Omental fat pad (tissue), 4 donors: ENCODE measurements around the gene RNF17. TPM values are rescaled to one million over a fixed set of nuclear protein-coding genes. Genes with fewer than 3 reads are reported as not detected.

Source experiments
- ATAC-seq: fragments of 150-250 bp; one replicate; pipeline ENCODE4 v1.9.1; 2016; ENCODE audit warnings: mild to moderate bottlenecking, moderate library complexity; ENCODE audit not compliant: low FRiP score
- DNase-seq: peaks from one replicate; pipeline ENCODE4 v3.0.0-alpha.2; 2019; ENCODE audit warnings: low spot score
- total RNA-seq, 4 donors: library from RNA; depleted of rRNA; stranded (reverse); fragments of >200 nt; gene quantifications; one replicate each; pipeline ENCODE4 v1.1.0, GENCODE V29; 2016
- TF ChIP-seq, protein P1 (sequence below), 3 donors: fragments of 450-650 bp; IDR thresholded peaks; one replicate each; pipeline ENCODE4 v1.5.1; 2016 to 2017; ENCODE audit warnings: antibody characterized with exemption in 3 of 3, mild to moderate bottlenecking in 3 of 3, moderate library complexity in 2 of 3

The RNF17 gene
- total RNA-seq, 4 donors from 2014 or later, result 0.28 to 0.32 TPM; not detected in 2

GRCh38 chr13:24854311-24854710, 90.3 kb downstream of the RNF17 start:
- ATAC-seq (peak; percentile 72), DNase-seq (no peak)
- TF ChIP-seq, protein P1, sequence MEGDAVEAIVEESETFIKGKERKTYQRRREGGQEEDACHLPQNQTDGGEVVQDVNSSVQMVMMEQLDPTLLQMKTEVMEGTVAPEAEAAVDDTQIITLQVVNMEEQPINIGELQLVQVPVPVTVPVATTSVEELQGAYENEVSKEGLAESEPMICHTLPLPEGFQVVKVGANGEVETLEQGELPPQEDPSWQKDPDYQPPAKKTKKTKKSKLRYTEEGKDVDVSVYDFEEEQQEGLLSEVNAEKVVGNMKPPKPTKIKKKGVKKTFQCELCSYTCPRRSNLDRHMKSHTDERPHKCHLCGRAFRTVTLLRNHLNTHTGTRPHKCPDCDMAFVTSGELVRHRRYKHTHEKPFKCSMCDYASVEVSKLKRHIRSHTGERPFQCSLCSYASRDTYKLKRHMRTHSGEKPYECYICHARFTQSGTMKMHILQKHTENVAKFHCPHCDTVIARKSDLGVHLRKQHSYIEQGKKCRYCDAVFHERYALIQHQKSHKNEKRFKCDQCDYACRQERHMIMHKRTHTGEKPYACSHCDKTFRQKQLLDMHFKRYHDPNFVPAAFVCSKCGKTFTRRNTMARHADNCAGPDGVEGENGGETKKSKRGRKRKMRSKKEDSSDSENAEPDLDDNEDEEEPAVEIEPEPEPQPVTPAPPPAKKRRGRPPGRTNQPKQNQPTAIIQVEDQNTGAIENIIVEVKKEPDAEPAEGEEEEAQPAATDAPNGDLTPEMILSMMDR (IDR thresholded peaks at IDR 0.05), result no peak

GRCh38 chr13:24858953-24859352, 95.0 kb downstream of the RNF17 start:
- ATAC-seq, result no peak
- no peak for DNase-seq
- TF ChIP-seq, protein P1 (IDR thresholded peaks at IDR 0.05), result no peak

- TF ChIP-seq, protein P1 (IDR thresholded peaks at IDR 0.05), result no peak
- no peak for ATAC-seq
These were observed 96.8 kb downstream of the RNF17 start for GRCh38 chr13:24860770-24861169.

GRCh38 chr13:24861617-24862362, 97.8 kb downstream of the RNF17 start:
- TF ChIP-seq, protein P1 (IDR thresholded peaks at IDR 0.05), result no peak
- ATAC-seq (no peak), DNase-seq (no peak)

More at GRCh38 chr13:24860770-24861169, 96.8 kb downstream of the RNF17 start:
- DNase-seq, result no peak

- TF ChIP-seq, protein P1 (IDR thresholded peaks at IDR 0.05), result no peak
- ATAC-seq (no peak), DNase-seq (no peak)
These were observed 100.0 kb downstream of the RNF17 start for GRCh38 chr13:24863748-24864540.

- no peak for DNase-seq
- TF ChIP-seq, protein P1 (IDR thresholded peaks at IDR 0.05), result no peak
- ATAC-seq, result no peak
These were observed 100.6 kb downstream of the RNF17 start for GRCh38 chr13:24864579-24864978.
